ENCODE measurements around the gene TACSTD2.

- TF ChIP-seq CTCF (IDR thresholded peaks at IDR 0.05; ENCODE audit: borderline replicate concordance, extremely low read depth, low read length, poor library complexity, severe bottlenecking) (no peak), EZH2 (IDR thresholded peaks at IDR 0.05; ENCODE audit: borderline replicate concordance, low read depth, low read length, severe bottlenecking) (no peak)
These were observed 4.4 kb downstream of the TACSTD2 start for GRCh38 chr1:58572690-58573089.
